Keratinocyte (primary cell): ENCODE data around the gene RNPEPL1.

Experiments used
- CTCF ChIP-seq, 3 experiments: IDR thresholded peaks in 1 of 3; conservative IDR thresholded peaks in 1 of 3; optimal IDR thresholded peaks in 1 of 3; 2 replicates in 2 of 3; 3 replicates in 1 of 3; pipeline versions ENCODE3 to v1.5.1; 2011; ENCODE audit warnings: low read length in 3 of 3, mild to moderate bottlenecking in 3 of 3, moderate library complexity in 2 of 3, control low read depth in 1 of 3, inconsistent platforms in 1 of 3; ENCODE audit not compliant: insufficient read depth in 2 of 3; ENCODE audit errors: extremely low read depth in 1 of 3
- EZH2 ChIP-seq: IDR thresholded peaks from one replicate; pipeline ENCODE4 v1.6.1; 2012; ENCODE audit warnings: inconsistent platforms, mild to moderate bottlenecking, low read length, moderate library complexity

GRCh38 chr2:240560084-240560479 lies 8.2 kb upstream of the RNPEPL1 start, which contains the start of gene DUSP28:
- TF ChIP-seq EZH2 (no peak), CTCF (optimal IDR thresholded peaks at IDR 0.05 in 1 of 3, IDR thresholded peaks at IDR 0.05 in 1 of 3, conservative IDR thresholded peaks at IDR 0.05 in 1 of 3; ENCODE audit: extremely low read depth in 1 of 3, insufficient read depth in 2 of 3, low read length in 3 of 3) (no peak)
